T-helper 1 cell (primary cell): ENCODE data around the gene RNF121.
"Not testable (repeated sequence)": the region's sequence is repeated elsewhere in the genome, so short reads cannot be mapped to it uniquely, and the experiment has no call there.

Experiments
- DNase-seq, 5 donors: peaks; one replicate each; pipeline ENCODE4 v3.0.0-alpha.2; 2012 to 2020
- total RNA-seq, 4 donors: gene quantifications; one replicate each; lab custom pipeline; 2026; lab: John Stamatoyannopoulos, UW

RNF121 gene
- 7.9 to 15.1 (median 14.5) reads per million in 4 donors for total RNA-seq

DNA sequence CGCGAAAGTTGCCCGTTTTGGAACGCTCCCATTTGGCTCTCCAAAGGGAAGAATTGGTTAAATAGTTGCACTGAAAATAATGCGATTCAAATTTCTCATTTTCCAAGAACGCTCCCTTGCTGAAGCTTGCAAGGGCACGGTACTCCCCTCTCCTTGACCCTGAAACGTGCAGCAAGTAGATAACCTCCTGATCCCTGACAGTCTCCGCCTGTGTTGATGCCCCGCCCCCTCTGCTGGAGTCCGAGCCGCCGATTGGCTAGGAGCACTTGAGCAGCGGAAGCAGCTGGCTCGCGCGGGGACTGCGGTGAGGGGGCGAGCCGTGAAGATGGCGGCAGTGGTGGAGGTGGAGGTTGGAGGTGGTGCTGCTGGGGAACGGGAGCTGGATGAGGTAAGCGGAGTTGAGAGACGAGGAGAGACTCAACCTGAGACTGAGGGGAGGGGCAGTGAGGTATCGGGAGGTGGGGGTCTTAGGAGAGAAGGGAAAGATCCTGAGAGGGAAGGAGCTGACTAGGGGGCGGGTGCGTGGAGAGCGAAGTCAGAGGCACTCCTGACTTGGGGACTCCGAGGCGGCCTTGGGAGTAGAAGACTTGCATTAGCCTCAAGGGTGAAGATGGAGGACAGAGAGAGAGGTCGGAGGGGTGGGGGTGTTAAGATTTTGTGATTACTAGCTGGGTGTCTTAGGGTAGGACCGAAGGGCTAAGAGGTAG lies at the start of gene RNF121:
Gene RNF121, plus strand, starts transcription at position 310 of the 707 bp plus-strand sequence. Its CDS starts 16 bp downstream, at position 326.
- DNase-seq = peak; percentile 92 to 98 (median 95)

DNA sequence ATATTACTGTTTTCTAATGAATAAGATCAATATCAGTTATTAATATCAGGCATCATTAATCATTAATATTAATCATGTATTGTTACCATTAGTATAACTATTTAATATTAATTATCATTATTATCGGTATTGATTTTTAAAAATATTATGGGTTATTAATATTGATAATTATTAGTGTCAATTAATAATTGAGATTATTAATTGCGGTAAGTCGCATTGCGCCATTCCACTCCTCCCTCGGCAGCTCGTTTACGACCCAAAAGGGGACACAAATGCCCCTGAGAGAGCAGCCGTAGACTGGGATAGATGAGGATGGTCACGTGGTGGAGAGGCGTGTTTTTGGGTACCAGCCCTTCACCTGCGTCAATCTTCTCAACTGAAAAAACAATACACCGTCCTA lies 43.0 kb upstream of the RNF121 start:
- DNase-seq = not testable (repeated sequence)

DNA sequence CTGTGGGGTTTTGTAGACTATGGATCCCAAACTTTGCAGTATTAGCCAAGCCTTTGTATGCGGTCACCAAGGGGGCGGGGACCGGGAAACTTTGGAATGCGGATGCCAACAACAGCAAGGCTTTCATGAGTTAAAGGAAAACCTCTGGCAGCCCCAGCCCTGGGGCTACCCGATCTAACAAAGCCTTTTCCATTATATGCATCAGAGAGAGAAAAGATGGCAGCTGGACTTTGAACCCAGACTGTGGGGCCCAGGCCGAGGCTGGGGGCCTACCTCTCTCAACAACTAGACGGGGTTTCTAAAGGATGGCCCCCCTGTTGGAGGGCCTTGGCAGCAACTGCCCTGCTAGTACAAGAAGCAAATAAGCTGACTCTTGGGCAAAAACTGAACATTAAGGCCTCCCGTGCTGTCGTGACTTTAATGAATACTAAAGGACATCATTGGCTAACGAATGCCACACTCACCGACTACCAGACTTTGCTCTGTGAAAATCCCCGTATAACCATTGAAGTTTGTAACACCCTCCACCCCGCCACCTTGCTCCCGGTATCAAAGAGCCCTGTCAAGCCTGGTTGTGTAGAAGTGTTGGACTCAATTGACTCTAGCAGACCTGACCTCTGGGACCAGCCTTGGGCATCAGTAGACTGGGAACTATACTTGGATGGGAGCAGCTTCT lies 40.4 kb upstream of the RNF121 start:
- DNase-seq = not testable (repeated sequence)

DNA sequence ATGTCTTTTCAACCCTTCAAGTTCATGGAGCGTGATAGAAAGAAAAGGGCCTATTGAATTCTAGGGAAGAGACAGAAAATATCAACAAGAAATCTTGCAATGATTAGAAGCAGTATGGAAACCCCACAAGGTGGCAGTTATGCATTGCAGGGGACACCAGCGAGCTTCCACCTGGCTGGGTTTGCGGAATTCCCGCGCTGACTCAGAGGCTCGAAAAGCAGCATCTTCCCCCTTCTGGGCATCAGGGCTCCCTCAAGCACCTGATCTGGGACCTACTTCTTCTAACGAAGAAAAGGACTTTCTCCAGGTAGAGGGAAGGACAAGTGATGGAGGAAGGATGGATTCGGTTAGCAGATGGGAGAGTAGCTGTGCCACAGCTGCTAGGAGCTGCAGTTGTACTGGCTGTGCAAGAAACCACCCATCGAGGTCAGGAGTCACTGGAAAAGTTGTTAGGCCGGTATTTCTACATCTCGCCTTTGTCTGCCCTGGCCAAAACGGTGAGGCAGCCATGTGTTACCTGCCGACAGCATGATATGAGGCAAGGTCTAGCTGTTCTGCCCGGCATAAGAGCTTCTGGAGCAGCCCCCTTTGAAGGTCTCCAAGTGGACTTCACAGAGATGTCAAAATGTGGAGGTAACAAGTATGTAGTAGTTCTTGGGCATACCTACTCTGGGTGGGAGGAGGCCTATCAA lies 39.5 kb upstream of the RNF121 start:
- DNase-seq = not testable (repeated sequence)

DNA sequence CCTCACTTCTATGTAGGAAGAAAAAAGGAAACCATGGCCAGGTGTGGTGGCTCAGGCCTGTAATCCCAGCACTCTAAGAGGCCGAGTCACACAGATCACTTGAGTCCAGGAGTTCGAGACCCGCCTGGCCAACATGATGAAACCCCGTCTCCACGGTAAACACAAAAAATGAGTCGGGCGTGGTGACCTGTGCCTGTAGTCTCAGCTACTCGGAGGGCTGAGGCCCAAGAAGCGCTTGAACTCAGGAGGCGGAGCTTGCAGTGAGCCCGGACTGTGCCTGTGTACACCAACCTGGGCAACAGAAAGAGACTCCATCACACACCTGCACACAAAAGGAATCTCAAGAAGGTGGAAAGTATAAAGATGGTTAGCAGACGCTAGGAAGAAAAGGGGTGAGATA lies 32.9 kb upstream of the RNF121 start:
- no peak for DNase-seq

DNA sequence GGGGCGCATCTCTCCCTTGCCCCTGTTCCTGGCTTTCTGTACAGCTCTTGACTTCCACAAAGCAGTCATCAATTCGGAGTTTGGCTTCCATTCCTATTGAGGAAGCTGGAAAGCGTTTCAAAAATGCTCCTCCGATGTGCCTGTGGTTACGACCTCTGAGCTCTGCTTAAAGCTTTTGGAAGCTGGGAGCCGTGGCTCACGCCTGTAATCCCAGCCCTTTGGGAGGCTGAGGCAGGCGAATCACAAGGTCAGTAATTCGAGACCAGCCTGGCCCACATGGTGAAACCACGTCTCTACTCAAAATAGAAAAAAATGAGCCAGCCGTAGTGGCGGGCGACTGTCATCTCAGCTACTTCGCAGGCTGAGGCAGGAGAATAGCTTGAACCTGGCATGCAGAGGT lies 27.7 kb upstream of the RNF121 start:
- not testable (repeated sequence) for DNase-seq

DNA sequence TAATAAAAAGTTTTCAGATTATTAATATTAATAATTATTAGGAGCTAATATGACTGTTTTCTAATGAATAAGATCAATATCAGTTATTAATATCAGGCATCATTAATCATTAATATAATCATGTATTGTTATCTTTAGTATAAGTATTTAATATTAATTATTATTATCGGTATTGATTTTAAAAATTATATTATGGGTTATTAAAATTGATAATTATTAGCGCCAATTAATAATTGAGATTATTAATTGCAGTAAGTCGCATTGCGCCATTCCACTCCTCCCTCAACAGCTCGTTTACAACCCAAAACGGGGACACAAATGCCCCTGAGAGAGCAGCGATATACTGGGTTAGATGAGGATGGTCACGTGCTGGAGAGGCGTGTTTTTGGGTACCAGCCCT lies 20.6 kb upstream of the RNF121 start:
- no peak for DNase-seq

DNA sequence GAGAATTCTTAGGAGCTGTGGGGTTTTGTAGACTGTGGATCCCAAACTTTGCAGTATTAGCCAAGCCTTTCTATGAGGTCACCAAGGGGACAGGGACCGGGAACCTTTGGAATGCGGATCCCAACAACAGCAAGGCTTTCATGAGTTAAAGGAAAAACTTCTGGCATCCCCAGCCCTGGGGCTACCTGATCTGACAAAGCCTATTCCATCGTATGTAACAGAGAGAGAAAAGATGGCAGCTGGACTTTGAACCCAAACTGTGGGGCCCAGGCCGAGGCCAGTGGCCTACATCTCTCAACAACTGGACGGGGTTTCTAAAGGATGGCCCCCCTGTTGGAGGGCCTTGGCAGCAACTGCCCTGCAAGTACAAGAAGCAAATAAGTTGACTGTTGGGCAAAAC lies 18.1 kb upstream of the RNF121 start:
- DNase-seq = not testable (repeated sequence)

DNA sequence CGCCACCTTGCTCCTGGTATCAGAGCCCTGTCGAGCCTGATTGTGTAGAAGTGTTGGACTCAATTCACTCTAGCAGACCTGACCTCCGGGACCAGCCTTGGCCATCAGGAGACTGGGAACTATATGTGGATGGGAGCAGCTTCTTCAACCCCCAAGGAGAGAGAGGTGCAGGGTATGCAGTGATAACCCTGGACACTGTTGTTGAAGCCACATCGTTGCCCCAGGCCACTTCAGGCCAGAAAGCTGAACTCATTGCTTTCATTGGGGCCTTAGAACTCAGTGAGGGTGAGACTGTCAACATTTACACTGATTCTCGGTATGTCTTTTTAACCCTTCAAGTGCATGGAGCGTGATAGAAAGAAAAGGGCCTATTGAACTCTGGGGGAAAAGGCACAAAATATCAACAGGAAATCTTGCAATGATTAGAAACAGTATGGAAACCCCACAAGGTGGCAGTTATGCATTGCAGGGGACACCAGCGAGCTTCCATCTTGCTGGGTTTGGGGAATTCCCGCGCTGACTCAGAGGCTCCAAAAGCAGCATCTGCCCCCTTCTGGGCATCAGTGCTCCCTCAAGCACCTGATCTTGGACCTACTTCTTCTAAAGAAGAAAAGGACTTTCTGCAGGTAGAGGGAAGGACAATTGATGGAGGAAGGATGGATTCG lies 17.4 kb upstream of the RNF121 start:
- DNase-seq = peak in 1 of 5 donors; percentile 53

DNA sequence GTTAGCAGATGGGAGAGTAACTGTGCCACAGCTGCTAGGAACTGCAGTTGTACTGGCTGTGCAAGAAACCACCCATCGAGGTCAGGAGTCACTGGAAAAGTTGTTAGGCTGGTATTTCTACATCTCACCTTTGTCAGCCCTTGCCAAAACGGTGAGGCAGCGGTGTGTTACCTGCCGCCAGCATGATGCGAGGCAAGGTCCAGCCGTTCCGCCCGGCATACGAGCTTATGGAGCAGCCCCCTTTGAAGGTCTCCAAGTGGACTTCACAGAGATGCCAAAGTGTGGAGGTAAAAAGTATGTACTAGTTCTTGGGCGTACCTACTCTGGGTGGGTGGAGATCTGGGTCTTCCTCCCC lies 16.9 kb upstream of the RNF121 start:
- not testable (repeated sequence) for DNase-seq

DNA sequence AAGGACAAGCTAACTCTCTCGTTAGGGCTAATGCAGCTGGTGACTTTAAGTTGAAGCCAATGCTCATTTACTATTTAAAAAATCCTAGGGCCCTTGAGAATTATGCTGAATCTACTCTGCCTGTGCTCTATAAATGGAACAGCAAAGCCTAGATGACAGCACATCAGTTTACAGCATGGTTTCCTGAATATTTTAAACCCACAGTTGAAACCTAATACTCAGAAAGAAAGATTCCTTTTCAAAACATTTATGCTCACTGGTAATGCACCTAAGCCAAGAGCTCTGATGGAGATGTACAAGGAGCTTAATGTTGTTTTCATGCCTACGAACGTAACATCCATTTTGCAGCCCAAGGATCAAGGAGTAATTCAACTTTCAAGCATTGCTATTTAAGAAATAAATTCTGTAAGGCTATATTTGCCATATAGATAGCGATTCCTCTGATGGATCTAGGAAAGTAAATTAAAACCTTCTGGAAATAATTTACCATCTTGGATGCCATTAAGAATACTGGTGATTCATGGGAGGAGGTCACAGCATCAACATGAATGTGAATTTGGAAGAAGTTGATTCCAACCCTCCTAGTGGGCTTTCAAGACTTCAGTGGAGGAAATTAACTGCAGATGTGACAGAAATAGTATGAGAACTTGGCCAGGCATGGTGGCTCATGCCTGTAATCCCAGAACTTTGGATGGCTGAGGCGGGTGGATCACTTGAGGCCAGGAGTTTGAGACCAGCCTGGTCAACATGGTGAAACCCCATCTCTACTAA lies 14.9 kb upstream of the RNF121 start:
- DNase-seq = no peak

DNA sequence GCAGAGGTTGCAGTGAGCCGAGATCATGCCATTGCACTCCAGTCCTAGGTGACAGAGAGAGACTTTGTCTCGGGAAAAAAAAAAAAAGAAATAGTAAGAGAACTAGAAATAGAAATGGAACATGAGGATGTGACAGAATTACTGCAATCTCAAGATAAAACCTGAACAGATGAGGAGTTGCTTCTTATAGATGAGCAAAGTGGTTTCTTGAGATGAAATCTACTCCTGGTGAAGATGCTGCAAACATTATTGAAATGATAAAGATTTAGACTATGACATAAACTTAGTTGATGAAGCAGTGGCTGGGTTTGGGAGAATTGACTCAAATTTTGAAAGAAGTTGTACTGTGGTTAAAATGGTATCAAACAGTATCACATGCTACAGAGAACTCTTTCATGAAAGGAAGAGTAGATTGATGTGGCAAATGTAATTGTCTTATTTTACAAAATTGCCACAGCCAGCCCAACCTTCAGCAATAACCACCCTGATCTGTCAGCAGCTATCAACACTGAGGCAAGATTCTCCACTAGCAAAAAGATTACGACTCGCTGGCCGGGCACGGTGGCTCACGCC lies 14.1 kb upstream of the RNF121 start:
- DNase-seq = peak in 1 of 5 donors; percentile 36

DNA sequence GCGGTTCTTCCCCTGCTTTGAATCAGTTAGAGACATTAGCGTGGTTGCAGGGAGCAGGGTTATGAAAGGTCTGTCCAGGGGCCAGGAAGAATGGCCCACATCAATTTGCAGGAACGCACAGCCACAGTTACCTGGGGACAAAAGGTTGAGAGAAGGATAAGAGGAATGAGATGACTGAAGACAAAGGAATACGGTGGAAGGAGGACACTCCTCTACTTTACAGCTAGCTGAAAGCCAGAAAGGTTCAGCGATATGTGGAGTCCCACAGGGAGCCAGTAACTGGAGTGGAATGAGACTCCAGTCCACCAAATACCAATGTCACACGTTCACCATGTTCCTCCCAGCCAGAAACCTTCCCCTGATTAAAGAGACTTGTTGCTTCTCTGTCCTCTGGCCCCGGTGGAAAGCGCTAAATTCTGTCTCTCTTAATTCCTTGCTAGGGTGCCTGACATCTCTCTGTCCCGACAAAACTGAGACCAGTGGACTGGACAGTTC lies 11.2 kb upstream of the RNF121 start:
- no peak for DNase-seq

DNA sequence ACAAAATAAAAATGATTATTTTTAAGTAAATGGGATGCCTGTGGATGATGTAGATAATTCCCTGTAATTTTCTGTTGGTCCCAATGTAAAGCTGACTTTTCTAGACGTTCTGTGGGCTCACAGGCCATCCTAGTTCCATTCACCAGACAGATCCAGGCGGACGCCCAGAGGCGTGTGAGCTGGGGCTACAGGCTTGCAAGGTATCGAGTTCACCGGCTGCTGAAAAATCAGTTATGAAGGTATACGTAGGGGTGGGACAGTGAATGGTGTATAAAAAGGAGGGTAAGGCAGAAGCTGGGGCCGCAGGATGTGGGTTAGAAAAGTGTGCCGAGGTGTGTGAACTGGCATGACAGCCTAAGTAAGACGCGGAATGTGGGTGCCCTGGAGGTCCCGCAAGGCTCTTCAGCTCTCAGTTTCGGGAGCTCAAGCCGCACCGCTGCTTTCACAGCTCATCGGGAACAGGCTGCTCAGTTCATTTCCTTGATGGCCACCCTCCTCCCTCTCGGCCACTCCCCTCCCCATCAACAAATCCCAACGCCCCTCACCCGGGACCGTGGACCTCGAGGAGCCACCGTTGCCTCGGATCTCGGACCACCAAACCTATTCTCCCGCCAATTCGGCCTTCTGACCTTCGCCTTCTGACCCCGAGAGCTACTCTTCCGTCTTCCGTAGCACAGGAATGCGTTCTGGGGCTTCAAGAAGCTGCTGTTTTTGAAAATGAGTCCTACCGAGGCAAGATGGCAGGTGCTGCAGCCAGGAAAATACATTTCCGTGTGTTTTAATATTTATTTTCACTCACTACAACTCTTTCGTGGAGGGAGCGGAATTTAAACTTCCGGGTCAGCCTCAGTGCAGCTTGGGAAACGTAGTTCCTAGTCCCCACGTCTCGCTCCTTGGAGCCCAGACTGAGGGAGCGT lies 768 bp upstream of the RNF121 start, which contains the start of gene XNDC1N:
Gene XNDC1N, minus strand, starts transcription at position 775 of the 917 bp plus-strand sequence. CDS start 5,241 bp downstream, outside the sequence.
- peak; percentile 7 to 90 (median 67) for DNase-seq

DNA sequence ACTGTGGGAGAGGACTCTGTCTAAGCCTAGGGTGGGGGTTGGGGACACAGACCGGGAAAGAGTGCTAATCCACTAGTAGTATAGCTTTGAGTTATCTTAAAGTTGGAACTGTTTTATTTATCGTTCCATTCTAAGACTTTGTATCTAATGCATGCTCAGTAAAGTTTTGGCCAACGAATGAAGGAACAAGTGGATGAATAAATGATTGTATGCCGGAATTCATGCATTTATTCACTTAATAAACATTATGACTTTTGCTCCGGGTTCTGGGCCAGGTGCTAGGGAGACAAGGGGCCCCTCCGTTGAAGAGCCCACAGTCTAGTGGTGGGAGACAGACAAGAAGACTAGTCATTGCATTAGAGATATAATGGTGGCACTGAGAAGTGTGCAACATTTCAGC lies 645 bp downstream of the RNF121 start:
- DNase-seq = no peak

DNA sequence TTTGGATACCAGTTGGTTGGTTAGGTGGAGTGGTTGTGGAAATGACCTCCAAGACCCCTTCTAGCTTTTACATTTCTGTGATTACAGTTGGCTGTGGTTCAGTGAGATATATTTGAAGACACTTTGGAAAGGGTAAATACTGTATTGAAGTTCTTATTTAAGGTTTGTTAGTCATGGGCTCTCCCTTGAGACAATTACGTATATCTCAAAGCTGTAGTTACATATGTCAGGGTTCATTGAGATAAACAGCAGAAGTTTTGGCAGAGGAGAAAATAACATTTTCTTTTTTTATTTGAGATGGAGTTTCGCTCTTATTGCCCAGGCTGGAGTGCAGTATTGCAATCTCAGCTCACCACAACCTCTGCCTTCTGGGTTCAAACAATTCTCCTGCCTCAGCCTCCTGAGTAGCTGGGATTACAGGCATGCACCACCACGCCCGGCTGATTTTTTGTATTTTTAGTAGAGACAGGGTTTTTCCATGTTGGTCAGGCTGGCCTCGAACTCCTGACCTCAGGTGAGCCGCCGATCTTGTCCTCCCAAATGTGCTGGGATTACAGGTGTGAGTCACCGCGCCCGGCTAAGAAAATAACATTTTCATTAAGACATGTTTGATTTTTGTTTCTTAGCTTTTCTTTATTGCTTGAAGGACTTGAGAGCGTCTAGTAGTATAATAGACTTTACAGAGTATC lies 1.9 kb downstream of the RNF121 start:
- DNase-seq = no peak

DNA sequence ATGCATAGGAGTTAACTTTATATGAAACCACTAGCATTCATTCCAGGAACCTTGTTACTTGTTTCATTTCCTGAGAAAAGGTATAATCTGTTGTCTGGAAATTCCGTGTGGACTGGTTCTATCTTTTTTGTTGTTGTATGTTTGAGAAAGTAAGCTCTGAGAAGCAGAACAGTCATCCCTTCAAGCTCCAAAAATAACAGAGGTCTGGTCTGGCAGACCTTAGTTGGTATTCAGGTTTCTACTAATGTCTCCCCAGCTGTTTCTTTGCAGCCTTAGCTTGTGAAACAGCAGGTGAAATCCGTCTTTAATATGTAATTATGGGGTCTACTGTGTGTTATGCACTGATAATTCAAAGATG lies 2.4 kb downstream of the RNF121 start:
- no peak for DNase-seq

DNA sequence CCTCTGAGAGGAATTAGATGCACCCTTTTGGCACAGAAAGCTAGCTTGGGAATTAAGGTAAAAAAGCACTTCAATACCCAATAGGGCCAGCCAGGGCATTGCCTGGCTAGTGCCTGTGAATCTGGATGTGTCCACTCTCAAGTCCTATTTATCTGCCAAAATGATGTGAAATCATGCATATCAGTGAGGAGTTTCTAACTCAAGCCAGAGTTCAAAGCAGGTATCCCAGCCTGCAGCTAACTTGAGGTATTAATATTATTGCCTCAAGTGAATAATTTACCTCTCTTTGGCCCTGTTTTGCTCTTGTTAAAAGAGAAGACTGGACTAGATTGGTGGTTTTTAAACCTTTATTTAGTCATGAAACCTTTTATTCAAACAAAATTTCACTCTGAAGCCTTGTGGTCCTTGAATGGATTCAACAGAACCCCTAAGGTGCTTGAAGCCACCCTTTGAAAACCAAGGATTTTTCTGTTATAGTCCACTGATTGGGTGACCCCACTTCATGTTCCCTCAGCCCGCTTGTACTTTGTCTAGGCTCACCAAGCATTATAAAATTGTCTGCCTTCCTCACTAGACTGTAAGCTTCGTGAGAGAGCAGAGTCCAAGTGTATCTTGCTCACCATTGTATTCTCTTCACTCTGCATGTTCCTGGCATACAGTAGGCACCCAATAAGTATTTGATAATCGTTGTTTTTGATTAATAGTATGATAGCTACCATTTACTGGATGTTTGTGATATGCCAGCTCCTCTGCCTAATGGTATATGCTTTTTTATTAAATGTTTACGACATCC lies 4.5 kb downstream of the RNF121 start:
- DNase-seq = no peak

DNA sequence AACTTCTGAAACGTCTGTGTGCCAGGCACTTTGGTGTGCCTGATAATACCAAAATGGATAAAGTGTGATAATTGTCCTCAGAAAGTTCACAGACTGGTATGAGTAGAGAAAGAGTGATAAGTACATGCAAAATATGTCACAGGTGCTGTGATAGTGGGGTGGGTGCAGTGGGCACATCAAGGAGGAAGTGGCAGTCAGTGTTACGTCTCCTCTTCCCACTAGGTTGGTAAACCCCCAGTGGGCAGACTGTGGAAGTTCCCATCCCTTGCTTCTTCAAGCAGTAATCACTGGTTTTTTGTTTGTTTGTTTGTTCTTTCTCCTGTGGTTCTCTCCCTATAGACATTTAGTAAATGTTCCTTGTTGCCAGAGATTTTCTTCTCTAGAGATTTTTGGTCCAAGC lies 5.4 kb downstream of the RNF121 start:
- no peak for DNase-seq
